ACC112 (cell line): ENCODE data around the gene ELOVL6.
A peak's percentile ranks its signal among the peaks of the same experiment; 100 is the strongest.
"Not testable (repeated sequence)": the region's sequence is repeated elsewhere in the genome, so short reads cannot be mapped to it uniquely, and the experiment has no call there.

Source experiments
- H2AFZ ChIP-seq: fragments of 200-600 bp; sonication (generic); one replicate; pipeline ENCODE4 v1.6.0; 2017; ENCODE audit warnings: antibody characterized with exemption, low read length; ENCODE audit not compliant: unreplicated experiment
- H3K27ac ChIP-seq: fragments of 200-600 bp; sonication (generic); 2 replicates; pipeline ENCODE4 v1.5.1; 2014; ENCODE audit warnings: low read depth, mild to moderate bottlenecking, antibody characterized with exemption, low read length, moderate library complexity
- H3K27me3 ChIP-seq: fragments of 200-600 bp; sonication (generic); 2 replicates; pipeline ENCODE4 v1.6.1; 2014; ENCODE audit warnings: mild to moderate bottlenecking, antibody characterized with exemption, low read length, moderate library complexity, mixed read lengths; ENCODE audit not compliant: insufficient read depth
- H3K36me3 ChIP-seq: fragments of 200-600 bp; sonication (generic); 2 replicates; pipeline ENCODE4 v1.6.1; 2016; ENCODE audit warnings: mild to moderate bottlenecking, antibody characterized with exemption, low read length, moderate library complexity, mixed read lengths; ENCODE audit not compliant: insufficient read depth
- H3K4me1 ChIP-seq: fragments of 200-600 bp; sonication (generic); one replicate; pipeline ENCODE4 v1.6.1; 2016; ENCODE audit warnings: low read length, mixed read lengths; ENCODE audit not compliant: insufficient read depth, unreplicated experiment, control insufficient read depth
- H3K4me3 ChIP-seq: fragments of 200-600 bp; sonication (generic); 2 replicates; pipeline ENCODE4 v1.5.1; 2014; ENCODE audit warnings: mild to moderate bottlenecking, low read depth, low read length
- H3K79me2 ChIP-seq: fragments of 200-600 bp; sonication (generic); one replicate; pipeline ENCODE4 v1.6.0; 2016; ENCODE audit warnings: low read length; ENCODE audit not compliant: control insufficient read depth, unreplicated experiment, insufficient read depth

Gene ELOVL6

GRCh38 chr4:110061076-110061475 lies 137.3 kb downstream of the ELOVL6 start:
- Histone ChIP-seq H3K27me3 (no peaks in the 10 kb centered on the region), H3K4me3 (no peak overlapping the region), H3K79me2 (no peaks in the 10 kb centered on the region), H2AFZ (no peak overlapping the region), H3K36me3 (no peaks in the 10 kb centered on the region), H3K4me1 (peaks cover 18% of the 10 kb centered on the region), H3K27ac (no peak overlapping the region)

DNA sequence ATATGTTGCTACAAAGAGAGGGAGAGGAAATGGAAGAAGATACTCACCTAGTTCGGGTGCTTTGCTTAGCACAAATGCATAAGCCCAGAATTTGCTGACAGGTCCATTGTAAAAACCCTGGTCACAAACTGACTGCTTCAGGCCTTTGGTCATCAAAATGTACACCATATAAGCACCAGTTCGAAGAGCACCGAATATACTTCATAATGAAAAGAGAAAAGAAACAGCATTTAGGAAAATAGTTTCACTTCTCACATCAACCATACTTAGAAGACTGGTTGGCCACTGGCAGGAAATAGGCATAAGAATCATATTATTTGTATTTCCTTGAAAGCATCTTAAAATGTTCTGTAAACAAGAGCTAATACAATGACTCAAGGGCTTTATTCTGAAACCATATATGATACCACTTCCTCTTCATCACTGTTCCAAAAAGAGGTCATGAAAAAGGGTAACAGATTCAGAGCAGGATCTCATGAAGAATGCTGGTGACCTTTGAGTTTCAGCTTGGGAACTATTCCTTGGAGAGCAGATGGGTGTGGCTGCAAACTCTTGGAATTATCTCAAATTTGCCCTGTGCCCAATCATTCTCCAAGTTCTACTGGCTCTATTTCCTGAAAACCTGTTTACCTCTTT lies 138.7 kb downstream of the ELOVL6 start:
- Histone ChIP-seq H3K79me2 (no peaks in the 10 kb centered on the region), H2AFZ (no peak overlapping the region), H3K4me1 (peaks cover 26% of the 10 kb centered on the region), H3K27ac (0 out of 2 replicates have a peak overlapping the region, but pooled peaks have one; percentile 1), H3K27me3 (no peaks in the 10 kb centered on the region), H3K4me3 (no peak overlapping the region), H3K36me3 (no peaks in the 10 kb centered on the region)

DNA sequence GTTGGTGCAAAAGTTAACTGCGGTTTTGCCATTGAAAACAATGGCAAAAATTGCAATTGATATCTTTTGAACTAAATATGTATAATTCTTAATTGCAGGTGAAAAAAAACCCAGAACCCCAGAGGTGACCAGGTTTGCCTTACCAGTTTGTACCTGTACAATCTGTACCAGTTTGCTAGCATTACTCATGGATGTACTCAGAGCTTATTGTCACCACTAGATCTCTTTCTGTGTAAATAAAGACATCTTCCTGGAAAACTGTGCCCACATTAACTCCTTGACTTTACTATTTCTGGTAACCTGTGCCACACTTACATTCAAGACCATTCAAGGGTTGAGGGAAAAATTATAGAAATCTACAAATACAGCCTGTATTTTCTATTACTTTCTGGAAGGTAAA lies 139.7 kb downstream of the ELOVL6 start:
- Histone ChIP-seq H3K79me2 (no peaks in the 10 kb centered on the region), H3K27me3 (no peaks in the 10 kb centered on the region), H3K4me3 (no peak overlapping the region), H3K4me1 (peaks cover 26% of the 10 kb centered on the region), H3K36me3 (no peaks in the 10 kb centered on the region), H2AFZ (no peak overlapping the region), H3K27ac (no peak overlapping the region)

DNA sequence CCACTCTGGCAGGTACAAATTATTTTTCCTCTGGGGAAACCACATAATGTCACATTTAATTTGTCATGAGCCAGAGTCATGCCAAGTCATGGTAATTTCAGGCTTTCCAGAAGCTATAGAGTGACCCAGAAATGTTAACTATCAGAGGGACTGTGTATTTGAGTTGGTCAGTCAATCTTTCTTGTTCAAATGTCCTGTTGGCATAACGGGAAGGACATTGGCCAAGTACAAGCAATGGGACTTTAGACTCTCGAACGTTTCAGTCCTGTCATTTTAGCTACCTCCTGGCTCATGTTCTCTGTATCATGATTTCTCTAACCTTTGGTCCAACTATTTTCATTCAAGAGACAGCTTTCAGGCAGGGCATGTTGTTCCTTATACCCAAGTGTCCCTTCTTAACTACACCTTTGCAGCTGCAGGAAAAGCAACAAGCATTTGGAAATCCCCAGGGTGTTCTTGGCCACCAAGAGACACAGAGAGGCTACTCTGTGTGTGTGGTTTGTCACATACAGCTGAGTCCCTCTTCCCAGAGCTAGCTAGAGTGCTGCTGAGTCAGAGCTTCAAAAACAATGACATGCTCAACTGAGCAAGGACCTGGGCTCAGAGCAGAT lies 143.2 kb downstream of the ELOVL6 start:
- H3K27ac ChIP-seq: no peak overlapping the region
- no peak overlapping the region for H2AFZ ChIP-seq
- no peaks in the 10 kb centered on the region for H3K27me3 ChIP-seq
- H3K79me2 ChIP-seq: no peaks in the 10 kb centered on the region
- peaks cover 27% of the 10 kb centered on the region for H3K4me1 ChIP-seq
- no peak overlapping the region for H3K4me3 ChIP-seq
- no peaks in the 10 kb centered on the region for H3K36me3 ChIP-seq

- Histone ChIP-seq H3K36me3 (no peaks in the 10 kb centered on the region), H3K4me3 (no peak overlapping the region), H2AFZ (no peak overlapping the region), H3K27ac (no peak overlapping the region), H3K27me3 (no peaks in the 10 kb centered on the region), H3K79me2 (no peaks in the 10 kb centered on the region), H3K4me1 (peaks cover 8% of the 10 kb centered on the region)
These were observed 148.2 kb downstream of the ELOVL6 start for GRCh38 chr4:110049951-110050925.

DNA sequence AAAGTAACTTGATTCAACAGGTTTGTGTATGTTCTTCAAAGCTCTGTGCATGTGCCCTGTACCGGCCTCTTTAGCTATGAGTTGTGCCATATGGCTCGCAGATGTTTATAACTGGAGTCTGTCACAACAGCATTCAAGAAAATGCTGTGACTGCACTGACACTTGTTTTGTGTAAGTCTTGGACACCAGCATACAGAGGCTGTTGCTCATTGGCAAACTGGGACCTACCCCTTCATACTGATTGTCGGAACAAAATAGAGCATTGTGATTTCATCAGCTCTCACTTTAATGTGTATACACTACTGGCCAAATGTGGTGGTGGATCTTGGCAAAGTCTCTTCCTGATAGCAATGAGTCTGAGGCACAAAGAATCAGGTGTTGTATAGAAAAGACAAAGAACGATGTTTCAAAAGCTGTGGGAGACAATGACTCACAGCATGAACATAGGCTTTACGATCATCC lies 151.8 kb downstream of the ELOVL6 start:
- Histone ChIP-seq H3K4me1 (peaks cover 11% of the 10 kb centered on the region), H3K36me3 (no peaks in the 10 kb centered on the region), H2AFZ (no peak overlapping the region), H3K27ac (no peak overlapping the region), H3K4me3 (no peak overlapping the region), H3K27me3 (no peaks in the 10 kb centered on the region), H3K79me2 (no peaks in the 10 kb centered on the region)

DNA sequence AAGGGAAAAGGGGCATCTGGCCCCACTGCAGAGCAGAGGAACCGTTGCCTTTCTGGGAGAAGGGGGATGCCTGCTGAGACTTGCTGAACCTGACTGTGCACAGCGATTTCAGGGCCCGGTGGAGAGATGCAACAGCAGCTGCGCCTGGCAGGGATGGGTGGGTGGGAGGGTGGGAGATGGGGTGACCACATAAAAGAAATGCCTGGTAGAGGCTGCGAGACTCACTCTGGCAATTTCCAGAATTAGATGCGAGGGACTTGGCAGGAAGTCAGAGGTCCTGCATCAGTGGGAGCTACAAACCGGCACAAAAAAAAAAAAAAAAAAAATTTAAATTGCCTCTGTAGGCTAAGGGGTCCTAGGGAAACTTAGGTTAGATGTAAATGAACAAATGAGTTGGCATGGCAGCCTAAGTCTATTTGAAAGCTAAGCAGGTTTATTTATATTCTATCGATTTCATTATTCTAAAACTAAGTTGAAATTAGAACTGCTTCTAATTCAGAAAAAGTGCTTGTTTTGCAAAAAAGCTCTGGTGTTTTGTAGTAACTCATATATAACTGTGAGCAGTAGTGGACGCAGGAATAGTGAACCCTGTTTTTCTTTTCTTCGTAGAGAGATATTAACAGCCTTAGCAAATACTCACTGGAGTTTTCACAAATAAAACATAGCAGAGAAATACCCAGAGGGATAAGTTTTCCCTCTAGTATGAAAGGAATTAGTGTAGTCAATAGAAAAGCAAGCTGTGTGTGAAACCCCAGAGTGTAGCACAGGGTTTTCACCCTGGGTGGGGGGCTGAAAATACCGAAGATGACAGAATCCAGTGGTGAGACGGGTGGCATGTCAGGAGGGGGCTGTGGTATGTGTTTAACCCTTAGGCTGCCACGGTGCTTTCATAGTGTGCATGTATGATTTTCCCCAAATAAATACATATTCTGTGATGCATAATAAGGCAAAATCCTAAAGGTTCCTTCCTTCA lies 155.6 kb downstream of the ELOVL6 start:
- Histone ChIP-seq H3K27ac (no peak overlapping the region), H3K79me2 (no peaks in the 10 kb centered on the region), H2AFZ (no peak overlapping the region), H3K36me3 (no peaks in the 10 kb centered on the region), H3K4me3 (no peak overlapping the region), H3K27me3 (no peaks in the 10 kb centered on the region), H3K4me1 (peaks cover 5% of the 10 kb centered on the region)

DNA sequence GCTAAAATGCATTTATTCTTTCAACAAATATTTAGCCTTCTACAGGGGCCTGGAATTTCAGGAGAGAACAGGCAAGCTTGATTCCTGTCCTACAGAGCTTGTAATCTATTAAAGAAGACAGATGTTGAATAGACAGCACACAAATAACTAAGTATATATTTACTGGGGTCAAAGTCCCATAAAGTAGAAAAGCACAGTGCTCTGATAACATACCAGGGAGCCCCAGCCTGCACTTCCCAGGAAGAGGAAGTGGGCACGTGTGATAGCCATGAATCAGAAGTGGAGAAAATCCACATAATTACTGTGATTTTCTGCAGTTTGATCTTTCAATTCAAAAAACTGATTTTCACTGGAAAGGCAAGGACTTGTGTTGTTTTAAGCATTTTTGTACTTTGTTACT lies 156.7 kb downstream of the ELOVL6 start:
- H2AFZ ChIP-seq: no peak overlapping the region
- peaks cover 5% of the 10 kb centered on the region for H3K4me1 ChIP-seq
- H3K27ac ChIP-seq: no peak overlapping the region
- H3K4me3 ChIP-seq: no peak overlapping the region
- no peaks in the 10 kb centered on the region for H3K27me3 ChIP-seq
- no peaks in the 10 kb centered on the region for H3K36me3 ChIP-seq
- no peaks in the 10 kb centered on the region for H3K79me2 ChIP-seq

DNA sequence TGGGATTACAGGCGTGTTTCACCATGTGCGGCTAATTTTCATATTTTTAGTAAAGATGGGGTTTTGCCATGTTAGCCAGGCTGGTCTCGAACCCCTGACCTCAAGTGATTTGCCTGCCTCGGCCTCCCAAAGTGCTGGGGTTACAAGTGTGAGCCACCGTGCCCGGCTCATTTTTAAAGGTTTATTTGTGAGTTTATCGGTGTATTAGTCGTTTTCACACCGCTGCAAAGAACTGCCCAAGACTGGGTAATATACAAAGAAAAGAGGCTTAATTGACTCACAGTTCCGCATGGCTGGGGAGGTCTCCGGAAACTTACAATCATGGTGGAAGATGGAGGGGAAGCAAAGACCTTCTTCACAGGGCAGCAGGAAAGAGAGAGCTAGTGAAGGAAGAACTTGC lies 159.3 kb downstream of the ELOVL6 start:
- H2AFZ ChIP-seq, H3K4me3 ChIP-seq, H3K27me3 ChIP-seq, H3K36me3 ChIP-seq, H3K4me1 ChIP-seq, H3K27ac ChIP-seq, H3K79me2 ChIP-seq: not testable (repeated sequence)

DNA sequence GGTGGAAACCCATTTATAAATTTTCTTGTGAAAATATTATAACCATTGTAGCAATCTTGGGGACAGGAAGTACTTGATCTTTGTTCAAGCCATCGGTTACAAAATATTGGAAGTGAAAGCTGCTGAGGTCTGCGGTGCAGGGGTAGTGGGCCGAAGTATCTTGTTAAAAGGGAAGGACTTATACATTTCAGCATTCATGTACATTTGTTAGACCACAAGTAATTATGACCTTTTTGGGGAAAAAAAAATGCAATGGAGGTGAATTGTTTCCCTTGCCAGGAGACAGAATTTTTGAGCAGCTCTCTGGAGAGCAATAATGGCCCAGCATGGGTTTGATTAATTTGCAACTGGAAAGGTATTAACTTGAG lies 164.4 kb downstream of the ELOVL6 start:
- H3K36me3 ChIP-seq: no peaks in the 10 kb centered on the region
- H3K79me2 ChIP-seq: no peaks in the 10 kb centered on the region
- H3K27me3 ChIP-seq: no peaks in the 10 kb centered on the region; the same call in 1 of the 2 replicates
- no peaks in the 10 kb centered on the region for H3K4me1 ChIP-seq
- no peak overlapping the region for H3K27ac ChIP-seq
- no peak overlapping the region for H2AFZ ChIP-seq
- H3K4me3 ChIP-seq: no peak overlapping the region
